ENCODE data around the gene APBB2.

GRCh38 chr4:40845154-40845835 is 369.0 kb downstream of the APBB2 start:
- TF ChIP-seq CTCF (conservative IDR thresholded peaks at IDR 0.05) (no peak), EZH2 (IDR thresholded peaks at IDR 0.05; ENCODE audit: low read depth) (no peak)
